Activated CD4-positive, alpha-beta T cell treated with anti-CD3 and anti-CD28 coated beads for 36 hours (primary cell): ENCODE results near the gene ATF6. TPM values are rescaled to one million over a fixed set of nuclear protein-coding genes. Genes with fewer than 3 reads are reported as not detected.

ENCODE experiments used
- ATAC-seq: fragments of 200-7000 bp; cut with Tn5 transposase; one replicate; pipeline ENCODE4 v1.10.0; 2021; ENCODE audit warnings: mild to moderate bottlenecking, moderate library complexity
- CTCF ChIA-PET: fragments of 350-600 bp; sonication (Branson Sonifier 250); formaldehyde crosslinking; loops from one replicate; lab custom pipeline; 2021; ENCODE audit warnings: antibody characterized with exemption; lab: Charles Lee
- POLR2A ChIA-PET: fragments of 350-600 bp; sonication (Branson Sonifier 250); formaldehyde crosslinking; loops from one replicate; lab custom pipeline; 2021; ENCODE audit warnings: antibody characterized with exemption, inconsistent platforms; lab: Charles Lee
- DNase-seq: peaks from one replicate; pipeline ENCODE4 v3.0.0-alpha.2; 2020
- H3K27ac Mint-ChIP-seq: one replicate; pipeline ENCODE4 v1.8.0; 2021; ENCODE audit warnings: mixed read lengths
- H3K27me3 Mint-ChIP-seq: one replicate; pipeline ENCODE4 v1.8.0; 2021; ENCODE audit warnings: mixed read lengths
- H3K36me3 Mint-ChIP-seq: one replicate; pipeline ENCODE4 v1.8.0; 2021; ENCODE audit warnings: low read depth, mixed read lengths
- H3K4me1 Mint-ChIP-seq: one replicate; pipeline ENCODE4 v1.8.0; 2021; ENCODE audit warnings: mixed read lengths
- H3K4me3 Mint-ChIP-seq: one replicate; pipeline ENCODE4 v1.8.0; 2021; ENCODE audit warnings: mild to moderate bottlenecking, moderate library complexity, mixed read lengths
- H3K9me3 Mint-ChIP-seq: one replicate; pipeline ENCODE4 v1.8.0; 2021; ENCODE audit warnings: low read depth, mixed read lengths
- intact Hi-C, 2 experiments: fragments of 100-400 bp; cut with DNase I in 1 of 2; cut with micrococcal nuclease in 1 of 2; formaldehyde crosslinking; loops; one replicate each; pipeline versions ENCODE4 v1.14.2 to v1.15.1; 2022 to 2024; cut with DNase I, micrococcal nuclease
- total RNA-seq, 2 experiments: library from RNA; stranded (reverse); gene quantifications; one replicate each; pipeline ENCODE4 v1.2.3, GENCODE V29; 2021

ATF6 gene
- total RNA-seq, 2 experiments from 2014 or later, result 23.7 to 31.9 TPM

GRCh38 chr1:161781995-161782394, 15.9 kb downstream of the ATF6 start:
- H3K27me3 Mint-ChIP-seq, result no peaks in the 10 kb centered on the region
- peaks cover 28% of the 10 kb centered on the region for H3K36me3 Mint-ChIP-seq
- H3K4me1 Mint-ChIP-seq, result peaks cover 13% of the 10 kb centered on the region
- POLR2A ChIA-PET, result no interaction called here
- H3K27ac Mint-ChIP-seq, result no peak overlapping the region
- H3K9me3 Mint-ChIP-seq, result no peaks in the 10 kb centered on the region
- intact Hi-C loops, result no loop called here
- CTCF ChIA-PET, result interaction anchor here (1.3 kb wide), 1 partner anchor 10 kb away, joined by 13 read pairs; no protein-coding TSS in a partner anchor
- H3K4me3 Mint-ChIP-seq, result no peak overlapping the region
- no peak for DNase-seq
- ATAC-seq, result no peak

DNA sequence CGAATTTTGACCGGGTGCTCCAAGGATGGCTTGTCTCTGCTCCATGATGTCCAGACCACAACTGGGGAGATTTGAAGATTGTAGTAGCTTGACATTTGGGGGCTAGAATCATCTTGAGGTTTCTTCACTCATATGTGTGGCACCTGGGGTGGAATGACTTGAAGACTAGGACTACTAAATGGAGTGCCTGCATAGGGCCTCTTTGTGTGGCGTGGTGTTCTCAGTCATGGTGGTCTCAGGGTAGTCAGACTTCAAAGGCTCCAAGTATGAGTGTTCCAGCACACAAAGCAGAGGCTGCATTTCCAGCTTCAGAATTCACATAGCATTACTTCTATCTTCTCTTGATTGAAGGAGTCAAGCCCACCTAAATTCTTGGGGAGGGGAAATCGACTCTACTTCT, 16.8 kb downstream of the ATF6 start:
- H3K36me3 Mint-ChIP-seq, result peaks cover 32% of the 10 kb centered on the region
- H3K4me3 Mint-ChIP-seq, result no peak overlapping the region
- H3K27me3 Mint-ChIP-seq, result no peaks in the 10 kb centered on the region
- DNase-seq (no peak), ATAC-seq (peak; percentile 49)
- H3K4me1 Mint-ChIP-seq, result peaks cover 13% of the 10 kb centered on the region
- intact Hi-C loops, result no loop called here
- no peak overlapping the region for H3K27ac Mint-ChIP-seq
- CTCF ChIA-PET, result interaction anchor here (0.7 to 1.3 kb wide), 2 partner anchors 9 to 34 kb away, joined by 3 to 13 read pairs; no protein-coding TSS in a partner anchor
- no peaks in the 10 kb centered on the region for H3K9me3 Mint-ChIP-seq
- POLR2A ChIA-PET, result no interaction called here

DNA sequence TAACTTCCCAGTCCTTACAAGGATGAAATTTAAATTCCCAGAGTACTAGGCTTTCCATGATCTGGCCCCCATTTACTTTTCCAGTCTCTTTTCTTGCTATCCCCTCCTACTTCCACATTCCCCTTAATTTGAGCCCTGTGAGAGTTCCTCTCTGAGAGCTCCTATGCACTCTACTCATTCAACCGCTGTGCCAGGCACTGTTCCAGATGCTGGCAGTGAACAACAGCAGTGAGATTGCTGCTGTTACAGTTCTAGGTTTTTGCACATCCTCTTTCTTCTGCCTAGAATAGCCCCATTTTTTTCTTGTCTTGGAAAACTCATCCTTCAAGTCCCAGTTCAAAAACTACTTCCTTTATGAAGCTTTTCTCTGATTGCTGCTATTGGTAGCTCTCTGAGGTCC, 18.8 kb downstream of the ATF6 start:
- Mint-ChIP-seq H3K9me3 (no peaks in the 10 kb centered on the region), H3K36me3 (peaks cover 40% of the 10 kb centered on the region), H3K27ac (no peak overlapping the region), H3K4me1 (peaks cover 14% of the 10 kb centered on the region), H3K4me3 (no peak overlapping the region), H3K27me3 (no peaks in the 10 kb centered on the region)
- DNase-seq (no peak), ATAC-seq (no peak)
- CTCF ChIA-PET, result interaction anchor here (1.4 kb wide), 1 partner anchor 252 kb away, joined by 6 read pairs; no protein-coding TSS in a partner anchor
- intact Hi-C loops, result no loop called here
- POLR2A ChIA-PET, result no interaction called here

DNA sequence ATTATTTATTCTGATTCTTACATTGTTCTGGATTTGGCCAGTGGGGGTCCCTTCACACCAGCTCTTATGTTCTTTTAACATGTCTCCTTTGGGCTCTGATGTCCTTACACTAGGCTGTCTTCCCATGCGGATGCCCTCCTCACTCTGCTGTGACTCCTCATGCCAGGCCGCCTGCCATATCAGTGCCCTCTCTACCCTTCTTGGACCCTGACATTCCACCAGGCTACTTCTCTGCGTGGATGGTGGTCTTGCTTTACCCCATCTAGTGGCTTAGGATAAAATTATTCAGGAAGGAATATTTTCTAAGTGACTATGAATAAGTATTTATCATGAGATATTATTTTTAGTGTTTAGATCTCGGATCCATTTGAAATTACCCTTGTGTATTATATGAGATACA, 21.2 kb downstream of the ATF6 start:
- Mint-ChIP-seq H3K27me3 (no peaks in the 10 kb centered on the region), H3K9me3 (no peaks in the 10 kb centered on the region), H3K27ac (no peak overlapping the region), H3K4me1 (peaks cover 18% of the 10 kb centered on the region), H3K36me3 (peaks cover 50% of the 10 kb centered on the region), H3K4me3 (no peak overlapping the region)
- DNase-seq (no peak), ATAC-seq (no peak)
- ChIA-PET POLR2A (no interaction called here), CTCF (interaction anchor here (0.9 kb wide), 1 partner anchor 237 kb away, joined by 3 read pairs; the partner anchor contains the start of gene OLFML2B)
- intact Hi-C loops, result no loop called here

- Mint-ChIP-seq H3K4me1 (peaks cover 30% of the 10 kb centered on the region), H3K36me3 (peaks cover 56% of the 10 kb centered on the region), H3K27me3 (no peaks in the 10 kb centered on the region), H3K4me3 (no peak overlapping the region), H3K27ac (no peak overlapping the region), H3K9me3 (no peaks in the 10 kb centered on the region)
- DNase-seq, result no peak
- ATAC-seq, result no peak
- intact Hi-C loops, result loop anchor here (5.0 to 10.0 kb wide), 6 partner anchors 54 to 774 kb away; partner anchors contain the start of gene UAP1 (in 1 of the 2)
- POLR2A ChIA-PET, result no interaction called here
- CTCF ChIA-PET, result interaction anchor here (1.8 to 2.6 kb wide), 2 partner anchors 94 to 247 kb away, joined by 4 to 105 read pairs; no protein-coding TSS in a partner anchor
These were observed 24.6 kb downstream of the ATF6 start for GRCh38 chr1:161790587-161791317.

- intact Hi-C loops, result loop anchor here (1.0 to 10.0 kb wide), 9 partner anchors 53 to 773 kb away; partner anchors contain the start of gene UAP1 (in 1 of the 2)
- ATAC-seq (no peak), DNase-seq (no peak)
- H3K4me1 Mint-ChIP-seq, result peaks cover 30% of the 10 kb centered on the region
- no peak overlapping the region for H3K4me3 Mint-ChIP-seq
- ChIA-PET CTCF (interaction anchor here (0.6 to 3.2 kb wide), 47 partner anchors 8 to 276 kb away, joined by 3 to 105 read pairs (median 5); partner anchors contain the start of genes DUSP12 and OLFML2B), POLR2A (interaction anchor here (0.6 to 1.3 kb wide), 5 partner anchors 20 to 245 kb away, joined by 3 to 7 read pairs (median 5); partner anchors contain the start of gene ATF6)
- H3K9me3 Mint-ChIP-seq, result no peaks in the 10 kb centered on the region
- peaks cover 54% of the 10 kb centered on the region for H3K36me3 Mint-ChIP-seq
- H3K27me3 Mint-ChIP-seq, result no peaks in the 10 kb centered on the region
- peak overlapping the region; percentile 25 for H3K27ac Mint-ChIP-seq
These were observed 26.0 kb downstream of the ATF6 start for GRCh38 chr1:161791904-161792655.

DNA sequence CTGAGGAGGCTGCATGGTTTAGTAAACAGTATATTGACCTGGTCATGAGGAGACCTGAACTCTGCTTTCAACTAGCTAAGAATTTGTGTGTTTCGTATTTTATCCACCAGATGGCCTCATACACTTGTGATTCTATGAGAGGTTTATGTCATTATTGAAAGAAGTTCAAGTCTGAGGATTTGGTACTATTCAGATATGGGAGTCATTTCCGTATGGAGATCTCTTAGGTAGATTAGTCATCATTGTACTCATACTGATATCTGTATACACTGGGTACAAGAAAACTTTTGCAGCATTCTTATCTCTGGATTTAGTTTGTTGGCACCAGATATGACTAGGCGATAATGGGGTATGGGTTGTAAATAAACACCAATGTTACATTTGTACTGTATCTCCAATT, 26.6 kb downstream of the ATF6 start:
- H3K27me3 Mint-ChIP-seq, result no peaks in the 10 kb centered on the region
- no peak overlapping the region for H3K27ac Mint-ChIP-seq
- H3K4me3 Mint-ChIP-seq, result no peak overlapping the region
- DNase-seq, result no peak
- peaks cover 30% of the 10 kb centered on the region for H3K4me1 Mint-ChIP-seq
- H3K36me3 Mint-ChIP-seq, result peaks cover 58% of the 10 kb centered on the region
- intact Hi-C loops, result loop anchor here (1.0 to 10.0 kb wide), 9 partner anchors 52 to 772 kb away; partner anchors contain the start of gene UAP1 (in 1 of the 2)
- CTCF ChIA-PET, result interaction anchor here (0.6 to 3.2 kb wide), 47 partner anchors 8 to 276 kb away, joined by 3 to 105 read pairs (median 5); partner anchors contain the start of genes DUSP12 and OLFML2B
- no peaks in the 10 kb centered on the region for H3K9me3 Mint-ChIP-seq
- POLR2A ChIA-PET, result interaction anchor here (0.6 to 1.3 kb wide), 5 partner anchors 21 to 244 kb away, joined by 3 to 7 read pairs (median 5); partner anchors contain the start of gene ATF6
- peak; percentile 96 for ATAC-seq

DNA sequence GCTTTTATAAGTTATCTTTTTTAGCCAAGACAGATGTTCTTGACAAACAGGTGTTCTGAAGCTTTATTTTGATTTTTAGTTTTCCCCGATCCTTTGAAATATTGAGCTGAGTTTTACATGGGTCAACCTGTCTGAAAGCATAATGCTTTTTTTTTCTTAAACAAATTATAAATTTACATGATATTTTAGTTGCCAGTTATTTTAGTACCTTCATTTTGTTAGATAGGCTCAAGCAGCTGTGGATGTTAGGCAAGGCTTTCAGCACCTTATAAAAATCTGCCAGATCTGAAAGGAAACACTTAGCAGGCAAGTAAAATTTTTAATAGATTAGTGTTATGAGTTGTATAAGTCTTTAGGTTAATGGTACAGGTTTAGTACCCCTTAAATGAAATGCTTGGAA, 33.7 kb downstream of the ATF6 start:
- peaks cover 7% of the 10 kb centered on the region for H3K4me1 Mint-ChIP-seq
- ChIA-PET CTCF (interaction anchor here (1.0 kb wide), 1 partner anchor 237 kb away, joined by 4 read pairs; no protein-coding TSS in a partner anchor), POLR2A (no interaction called here)
- no peaks in the 10 kb centered on the region for H3K27me3 Mint-ChIP-seq
- no peak overlapping the region for H3K4me3 Mint-ChIP-seq
- intact Hi-C loops, result loop anchor here (10.0 kb wide), 4 partner anchors 45 to 765 kb away; partner anchors contain the start of gene UAP1 (in 1 of the 2)
- no peaks in the 10 kb centered on the region for H3K9me3 Mint-ChIP-seq
- DNase-seq, result no peak
- H3K36me3 Mint-ChIP-seq, result peaks cover 52% of the 10 kb centered on the region
- no peak overlapping the region for H3K27ac Mint-ChIP-seq
- ATAC-seq, result no peak

- no peak overlapping the region for H3K4me3 Mint-ChIP-seq
- H3K9me3 Mint-ChIP-seq, result no peaks in the 10 kb centered on the region
- ChIA-PET CTCF (interaction anchor here (1.0 to 1.7 kb wide), 4 partner anchors 9 to 262 kb away, joined by 3 to 15 read pairs (median 3); partner anchors contain the start of gene OLFML2B), POLR2A (no interaction called here)
- ATAC-seq (peak; percentile 30), DNase-seq (no peak)
- no peaks in the 10 kb centered on the region for H3K27me3 Mint-ChIP-seq
- intact Hi-C loops, result no loop called here
- H3K27ac Mint-ChIP-seq, result no peak overlapping the region
- H3K4me1 Mint-ChIP-seq, result peaks cover 21% of the 10 kb centered on the region
- peaks cover 53% of the 10 kb centered on the region for H3K36me3 Mint-ChIP-seq
These were observed 35.8 kb downstream of the ATF6 start for GRCh38 chr1:161801955-161802354.

GRCh38 chr1:161803181-161803580, 37.1 kb downstream of the ATF6 start:
- peaks cover 24% of the 10 kb centered on the region for H3K4me1 Mint-ChIP-seq
- ChIA-PET CTCF (interaction anchor here (0.7 to 1.7 kb wide), 3 partner anchors 10 to 233 kb away, joined by 3 to 15 read pairs (median 3); no protein-coding TSS in a partner anchor), POLR2A (no interaction called here)
- ATAC-seq (no peak), DNase-seq (no peak)
- no peak overlapping the region for H3K27ac Mint-ChIP-seq
- intact Hi-C loops, result no loop called here
- H3K9me3 Mint-ChIP-seq, result no peaks in the 10 kb centered on the region
- no peak overlapping the region for H3K4me3 Mint-ChIP-seq
- H3K27me3 Mint-ChIP-seq, result no peaks in the 10 kb centered on the region
- H3K36me3 Mint-ChIP-seq, result peaks cover 44% of the 10 kb centered on the region
